Gastroesophageal sphincter (tissue), 4 donors: ENCODE measurements around the gene EPB41L4B. TPM values are rescaled to one million over a fixed set of nuclear protein-coding genes. Genes with fewer than 3 reads are reported as not detected.

Experiments used
- ATAC-seq: fragments of 150-250 bp; one replicate; pipeline ENCODE4 v1.9.1; 2016; ENCODE audit warnings: mild to moderate bottlenecking, moderate library complexity
- H3K27ac ChIP-seq, 4 donors: fragments of 200-600 bp; sonication (generic) in 3 of 4; 1 replicate in 3 of 4; 2 replicates in 1 of 4; pipeline ENCODE4 v1.5.1; 2016 to 2019
- H3K27me3 ChIP-seq: fragments of 200-600 bp; sonication (generic); one replicate; pipeline ENCODE4 v1.5.1; 2019
- H3K36me3 ChIP-seq, 2 donors: fragments of 200-600 bp; sonication (generic); one replicate each; pipeline ENCODE4 v1.5.1; 2019; ENCODE audit warnings: control low read depth in 1 of 2
- H3K4me1 ChIP-seq, 3 donors: fragments of 200-600 bp; sonication (generic); 1 replicate in 2 of 3; 2 replicates in 1 of 3; pipeline ENCODE4 v1.5.1; 2016 to 2019; ENCODE audit warnings: control low read depth in 2 of 3
- H3K4me3 ChIP-seq, 2 donors: fragments of 200-600 bp; sonication (generic); one replicate each; pipeline ENCODE4 v1.5.1; 2019; ENCODE audit warnings: mild to moderate bottlenecking in 1 of 2, moderate library complexity in 1 of 2
- H3K9me3 ChIP-seq, 3 donors: fragments of 200-600 bp; sonication (generic); one replicate each; pipeline ENCODE4 v1.5.1; 2017 to 2019; ENCODE audit warnings: control low read depth in 2 of 3
- CTCF ChIP-seq, 4 experiments: fragments of 200-600 bp in 2 of 4; fragments of 450-650 bp in 2 of 4; sonication (generic) in 1 of 4; IDR thresholded peaks; one replicate each; pipeline ENCODE4 v1.5.1; 2017 to 2019; ENCODE audit warnings: antibody characterized with exemption in 4 of 4, mild to moderate bottlenecking in 2 of 4, moderate library complexity in 2 of 4
- EP300 ChIP-seq: sonication (generic); formaldehyde crosslinking; IDR thresholded peaks from one replicate; pipeline ENCODE4 v1.6.1; 2017; ENCODE audit warnings: antibody characterized with exemption, mild to moderate bottlenecking
- POLR2A ChIP-seq, 2 donors: fragments of 450-650 bp; IDR thresholded peaks; one replicate each; pipeline ENCODE4 v1.6.1; 2017; ENCODE audit warnings: antibody characterized with exemption in 2 of 2, mild to moderate bottlenecking in 2 of 2, moderate library complexity in 1 of 2
- POLR2AphosphoS5 ChIP-seq: sonication (generic); formaldehyde crosslinking; IDR thresholded peaks from one replicate; pipeline ENCODE4 v1.6.1; 2017; ENCODE audit warnings: antibody characterized with exemption
- WGBS, 2 donors: methylation state at CpG; one replicate each; pipeline ENCODE4 v1.1.5; 2018; ENCODE audit warnings: low coverage in 1 of 2; 5-methylcytosine and 5-hydroxymethylcytosine counted together
- total RNA-seq, 4 donors: library from RNA; depleted of rRNA; stranded (reverse); fragments of >200 nt; gene quantifications; one replicate each; pipeline ENCODE4 v1.1.0, GENCODE V29; 2016

Gene EPB41L4B
- total RNA-seq, 4 donors from 2014 or later: 1.2 to 1.7 (median 1.4) TPM; not detected in 1

DNA sequence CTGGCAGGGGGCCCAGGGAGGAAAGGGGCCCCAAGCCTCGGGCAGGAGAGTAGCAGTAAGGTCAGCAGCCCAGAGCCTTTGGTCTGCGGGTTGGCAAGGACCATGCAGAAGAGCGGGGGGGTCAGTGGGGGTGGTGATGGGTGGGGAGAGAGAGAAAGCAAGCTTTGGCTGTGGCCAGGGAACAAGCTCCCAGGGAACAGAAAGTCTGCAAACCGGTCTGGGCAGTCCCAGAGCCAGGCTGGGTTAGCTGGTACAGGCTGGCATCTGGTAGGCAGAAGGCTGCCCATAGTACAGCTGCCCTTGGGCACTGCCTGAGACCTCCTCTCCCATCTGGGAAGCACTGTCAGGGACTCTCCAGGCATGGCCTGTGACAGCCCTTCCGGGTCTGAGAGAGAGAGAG, 10.5 kb upstream of the EPB41L4B start:
- no peaks in the 10 kb centered on the region for H3K9me3 ChIP-seq
- H3K27me3 ChIP-seq: no peaks in the 10 kb centered on the region
- H3K27ac ChIP-seq: no peak overlapping the region
- TF ChIP-seq POLR2A (IDR thresholded peaks at IDR 0.05) (no peak), POLR2AphosphoS5 (no peak), EP300 (no peak), CTCF (IDR thresholded peaks at IDR 0.05) (no peak)
- no peak overlapping the region for H3K4me3 ChIP-seq
- H3K4me1 ChIP-seq: peaks cover 0 to 11% (median 0%) of the 10 kb centered on the region in 3 donors
- 20 to 53% methylated on average over 1 to 4 of the region's 5 CpGs for WGBS, 2 donors
- ATAC-seq: no peak
- H3K36me3 ChIP-seq: no peaks in the 10 kb centered on the region

DNA sequence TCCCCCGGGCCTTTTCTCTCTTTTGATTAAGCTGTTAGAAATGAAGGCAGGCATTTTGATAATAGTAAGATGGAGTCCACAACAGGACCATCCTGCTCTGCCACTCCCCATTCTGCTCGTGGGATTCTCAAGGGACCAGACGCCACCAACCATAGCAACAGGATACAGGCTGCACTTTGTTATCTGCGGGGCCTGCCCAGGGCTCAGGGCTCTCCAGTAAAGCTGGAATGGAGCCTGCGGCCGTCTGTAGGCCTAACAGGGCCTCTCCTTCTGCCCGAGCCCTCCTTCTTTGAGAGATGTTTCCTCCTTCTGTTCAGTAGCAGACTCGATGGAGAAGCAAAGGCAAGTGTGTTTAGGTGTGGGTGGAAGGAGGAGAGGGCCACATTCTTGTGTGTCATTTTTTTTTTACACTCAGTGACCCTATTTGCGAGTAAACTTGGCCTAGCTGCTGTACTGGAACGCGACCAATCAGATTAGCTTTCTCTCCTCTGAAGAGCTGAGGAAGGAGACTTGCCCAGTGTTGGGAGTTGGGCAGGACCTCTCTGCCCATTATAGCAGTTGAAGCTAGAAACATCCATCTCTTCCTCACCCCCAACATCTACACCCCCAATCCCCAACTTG, 8.9 kb upstream of the EPB41L4B start:
- Histone ChIP-seq H3K27me3 (no peaks in the 10 kb centered on the region), H3K4me1 (peaks cover 0 to 11% (median 0%) of the 10 kb centered on the region in 3 donors), H3K4me3 (peak overlapping the region in 1 of 2 donors; percentile 5), H3K36me3 (no peaks in the 10 kb centered on the region), H3K27ac (no peak overlapping the region), H3K9me3 (no peaks in the 10 kb centered on the region)
- ATAC-seq: peak; percentile 7
- TF ChIP-seq POLR2A (IDR thresholded peaks at IDR 0.05): no peak
- TF ChIP-seq EP300: no peak
- TF ChIP-seq POLR2AphosphoS5: no peak
- TF ChIP-seq CTCF (IDR thresholded peaks at IDR 0.05): no peak
- 53 to 71% methylated on average over 6 to 9 of the region's 11 CpGs for WGBS, 2 donors

- no peak overlapping the region for H3K27ac ChIP-seq
- TF ChIP-seq CTCF (IDR thresholded peaks at IDR 0.05): no peak
- TF ChIP-seq POLR2A (IDR thresholded peaks at IDR 0.05): no peak
- no peak for TF ChIP-seq EP300
- no peak for TF ChIP-seq POLR2AphosphoS5
- peak; percentile 84 for ATAC-seq
- H3K4me3 ChIP-seq: peak overlapping the region in 1 of 2 donors; percentile 5
- H3K9me3 ChIP-seq: no peaks in the 10 kb centered on the region
- H3K4me1 ChIP-seq: peaks cover 0 to 11% (median 0%) of the 10 kb centered on the region in 3 donors
- WGBS, 2 donors: 30 to 44% methylated on average over 4 to 9 of the region's 12 CpGs
- H3K36me3 ChIP-seq: no peaks in the 10 kb centered on the region
- peaks cover 1% of the 10 kb centered on the region for H3K27me3 ChIP-seq
Measured at GRCh38 chr9:109328978-109329637, 8.2 kb upstream of the EPB41L4B start.

DNA sequence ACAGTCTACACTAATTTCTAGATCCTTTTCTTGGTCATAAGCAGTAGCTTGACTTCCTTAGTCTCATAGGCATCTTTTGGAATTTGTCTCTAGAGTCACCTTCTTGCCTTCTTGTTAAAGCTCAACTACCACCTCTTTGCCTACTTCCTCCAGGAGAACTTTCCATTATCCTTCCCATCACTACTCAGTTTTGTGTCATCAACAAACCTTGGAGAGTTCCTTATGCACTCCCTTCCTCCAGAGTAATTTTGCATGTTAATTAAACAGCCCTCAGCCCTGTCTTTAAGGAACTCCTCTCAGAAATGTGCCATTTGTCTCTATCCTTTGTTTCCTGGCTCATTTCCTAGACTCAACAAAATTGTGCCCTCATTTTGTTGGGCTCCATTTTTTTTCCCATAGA, 4.2 kb upstream of the EPB41L4B start:
- H3K4me3 ChIP-seq: no peak overlapping the region

More for the DNA sequence above, 4.2 kb upstream of the EPB41L4B start:
- TF ChIP-seq CTCF (IDR thresholded peaks at IDR 0.05) (no peak), EP300 (no peak), POLR2AphosphoS5 (no peak), POLR2A (IDR thresholded peaks at IDR 0.05) (no peak)
- peaks cover 0 to 16% (median 0%) of the 10 kb centered on the region in 3 donors for H3K4me1 ChIP-seq
- peaks cover 9% of the 10 kb centered on the region for H3K27me3 ChIP-seq
- no peak overlapping the region for H3K27ac ChIP-seq
- H3K9me3 ChIP-seq: no peaks in the 10 kb centered on the region
- ATAC-seq: no peak
- H3K36me3 ChIP-seq: no peaks in the 10 kb centered on the region
